Measurements from ENCODE around the gene CFAP299.

GRCh38 chr4:80335226-80335553, 340 bp upstream of the CFAP299 start:
- TF ChIP-seq CTCF (IDR thresholded peaks at IDR 0.05) = no peak
- no peak for TF ChIP-seq EZH2 (IDR thresholded peaks at IDR 0.05; ENCODE audit: borderline replicate concordance, insufficient read depth, low read depth, low read length, poor library complexity, severe bottlenecking)
